Measurements from ENCODE around the gene CTNS.

The CTNS gene

DNA sequence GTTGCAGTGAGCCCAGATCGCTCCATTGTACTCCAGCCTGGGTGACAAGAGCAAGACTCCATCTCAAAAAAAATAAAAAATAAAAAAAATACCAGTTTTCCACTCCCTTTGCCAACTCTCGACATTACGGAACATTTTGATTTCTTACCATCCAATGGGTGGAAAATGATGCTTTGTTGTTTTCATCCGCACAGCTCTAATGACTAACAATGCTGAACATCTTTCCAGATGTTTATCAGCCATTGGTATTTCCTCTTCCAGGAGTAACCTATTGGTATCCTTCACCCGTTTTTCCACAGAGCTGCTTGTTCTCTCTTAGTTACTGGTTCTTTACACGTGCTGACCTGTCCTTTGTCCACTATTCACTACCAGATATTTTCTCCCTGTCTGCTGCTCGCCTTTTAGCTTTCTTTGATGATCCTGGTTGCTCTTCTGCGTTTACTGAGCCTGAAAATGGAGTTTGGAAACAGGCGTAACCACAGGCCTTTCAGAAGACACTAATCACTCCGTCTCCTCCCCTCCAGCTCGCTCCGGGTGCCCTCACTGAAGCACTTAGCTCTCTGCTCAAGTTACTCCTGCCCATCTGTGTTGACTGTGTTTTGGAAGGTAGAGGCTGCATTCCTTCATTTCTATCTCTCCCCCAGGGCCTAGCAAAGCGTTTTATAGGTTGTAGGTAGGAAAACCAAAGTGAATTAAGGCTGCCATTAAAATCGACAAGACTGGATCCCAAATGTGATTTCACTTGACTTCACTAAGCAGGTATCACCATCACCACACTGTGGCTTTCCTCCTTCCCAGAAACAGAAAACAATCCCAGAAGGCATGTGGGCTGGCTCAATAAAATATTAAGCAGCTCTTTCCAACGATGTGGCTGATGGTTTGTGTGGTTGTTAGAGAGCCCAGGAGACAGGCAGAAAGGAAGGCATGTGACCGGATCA lies 9.5 kb upstream of the CTNS start:
- peak; percentile 33 for DNase-seq (ENCODE audit: low spot score)

DNA sequence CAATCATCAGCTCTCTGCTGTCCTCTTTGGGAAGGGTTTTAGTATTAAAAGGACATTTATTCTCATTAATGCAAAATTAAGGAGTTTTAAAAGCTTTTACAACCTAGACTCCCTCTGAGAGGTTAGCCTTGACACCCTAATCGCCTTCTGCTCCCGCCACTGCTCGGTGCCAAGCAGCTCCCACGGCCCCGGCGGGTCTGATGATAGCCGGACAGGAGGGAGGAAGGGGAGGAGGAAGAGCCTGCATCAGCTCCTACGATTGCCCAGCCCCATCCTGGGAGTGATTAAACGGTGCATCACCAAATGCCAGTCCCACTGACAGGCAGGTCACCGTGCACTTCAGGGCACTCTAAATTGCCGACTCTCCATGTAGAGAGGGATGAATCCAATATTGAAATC lies 8.8 kb upstream of the CTNS start:
- no peak for DNase-seq (ENCODE audit: low spot score)

DNA sequence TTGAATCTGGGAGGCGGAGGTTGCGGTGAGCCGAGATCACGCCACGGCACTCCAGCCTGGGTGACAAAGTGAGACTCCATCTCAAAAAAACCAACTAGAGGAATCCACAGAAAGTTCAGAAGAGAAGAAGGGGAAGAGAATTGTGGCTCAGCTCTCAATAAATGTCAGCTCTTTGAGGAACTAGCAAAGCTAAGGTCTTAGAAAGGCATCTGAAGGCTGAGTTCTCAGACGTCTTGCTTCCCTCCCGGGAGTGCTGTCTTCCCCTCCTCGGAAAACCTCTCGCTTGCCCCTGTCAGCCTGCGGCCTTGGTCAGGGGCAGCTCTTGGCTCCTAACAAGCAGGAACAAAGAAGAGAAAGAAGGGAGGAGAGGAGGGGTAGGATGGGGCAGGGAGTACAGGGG lies 5.8 kb upstream of the CTNS start:
- no peak for DNase-seq (ENCODE audit: low spot score)

DNA sequence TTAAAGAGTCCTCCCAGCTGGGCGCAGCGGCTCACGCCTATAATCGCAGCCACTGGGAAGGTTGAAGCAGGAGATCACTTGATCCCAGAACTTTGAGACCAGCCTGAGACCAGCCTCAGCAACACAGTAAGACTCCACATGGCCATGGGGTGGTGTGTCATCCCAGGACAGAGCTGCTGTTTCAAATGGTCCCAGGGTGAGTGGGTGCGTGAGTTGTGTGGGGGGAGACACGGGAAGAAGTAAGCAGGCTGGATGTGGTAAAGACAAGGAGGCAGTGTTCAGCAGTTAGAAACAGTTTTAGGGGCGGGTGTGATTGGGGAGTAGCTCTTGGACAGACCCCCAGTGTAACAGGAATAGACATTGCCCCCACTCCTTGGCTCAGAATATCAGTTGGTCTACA lies 4.3 kb upstream of the CTNS start:
- DNase-seq (ENCODE audit: low spot score) = no peak

DNA sequence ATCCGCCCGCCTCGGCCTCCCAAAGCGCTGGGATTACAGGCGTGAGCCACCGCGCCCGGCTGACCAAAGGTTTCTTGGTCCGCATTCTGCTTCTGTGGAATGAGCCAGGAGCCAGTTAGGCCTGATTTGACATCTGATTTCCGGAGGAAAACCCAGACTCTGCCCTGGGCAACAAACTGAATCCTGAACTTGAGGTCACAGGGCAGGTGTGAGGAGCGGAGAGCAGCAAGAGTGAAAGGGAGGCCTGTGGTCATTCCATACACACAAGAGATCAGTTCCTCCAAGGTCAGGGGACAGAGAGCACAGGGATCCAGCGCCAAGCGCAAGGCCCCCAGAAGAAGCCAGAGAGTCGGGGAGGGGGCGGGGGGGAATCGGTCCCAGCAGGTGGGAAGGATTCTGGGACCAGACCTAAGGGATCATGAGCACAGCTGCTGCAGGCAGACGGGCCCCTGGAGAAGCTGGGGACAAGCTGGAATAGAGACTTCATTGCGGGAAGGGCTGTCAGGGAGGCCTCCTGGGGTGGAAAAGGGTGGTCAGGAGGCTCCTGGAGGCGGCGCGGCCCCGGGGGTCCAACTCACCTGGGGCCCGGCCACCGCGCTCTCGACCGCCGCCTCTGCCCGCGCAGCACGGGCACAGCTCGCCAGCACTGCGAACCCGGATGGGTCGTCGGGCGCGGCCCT lies 946 bp upstream of the CTNS start:
- no peak for DNase-seq (ENCODE audit: low spot score)

DNA sequence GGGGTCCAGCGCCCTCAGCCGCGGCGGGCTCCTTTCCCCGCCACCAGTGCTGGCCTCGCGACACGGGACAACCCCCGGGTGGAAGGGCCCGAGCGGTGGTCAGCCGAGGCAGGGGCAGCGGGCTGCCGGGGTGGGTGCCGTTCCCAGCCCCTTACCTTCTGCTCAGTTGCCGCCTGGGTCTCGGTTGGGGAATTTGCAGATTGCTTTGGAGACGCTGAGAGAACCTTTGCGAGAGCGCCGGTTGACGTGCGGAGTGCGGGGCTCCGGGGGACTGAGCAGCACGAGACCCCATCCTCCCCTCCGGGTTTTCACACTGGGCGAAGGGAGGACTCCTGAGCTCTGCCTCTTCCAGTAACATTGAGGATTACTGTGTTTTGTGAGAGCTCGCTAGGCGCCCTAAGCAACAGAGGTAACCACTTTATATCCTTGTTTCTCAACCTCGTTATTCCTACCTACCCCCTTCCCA lies 381 bp downstream of the CTNS start:
- peak; percentile 21 for DNase-seq (ENCODE audit: low spot score)

DNA sequence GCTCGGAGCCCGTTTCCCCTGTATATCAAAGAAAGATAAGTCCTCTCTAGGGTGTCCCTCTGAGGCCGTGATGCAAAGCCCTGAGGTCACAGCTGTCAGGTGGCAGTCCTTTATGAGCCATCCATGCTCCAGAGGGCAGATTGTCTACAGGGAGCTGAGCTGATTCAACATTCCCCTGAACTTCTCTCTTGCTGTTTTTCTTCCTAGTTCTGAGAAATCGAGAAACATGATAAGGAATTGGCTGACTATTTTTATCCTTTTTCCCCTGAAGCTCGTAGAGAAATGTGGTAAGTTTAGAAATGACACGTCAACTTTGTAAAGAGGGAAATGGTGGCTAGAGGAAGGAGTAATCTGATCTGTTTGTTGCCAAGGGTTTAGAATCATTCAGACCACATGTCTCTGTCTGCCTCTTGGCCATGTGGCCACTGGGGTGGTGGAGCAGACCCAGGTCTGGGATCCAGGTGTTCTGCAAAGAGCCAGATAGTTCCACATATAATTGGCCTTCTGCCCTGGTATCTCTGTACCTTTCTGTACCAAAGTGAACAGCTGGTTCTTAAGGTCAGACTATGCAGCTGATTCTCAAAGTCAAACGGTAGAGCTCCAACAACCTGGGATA lies 3.5 kb downstream of the CTNS start:
- no peak for DNase-seq (ENCODE audit: low spot score)

DNA sequence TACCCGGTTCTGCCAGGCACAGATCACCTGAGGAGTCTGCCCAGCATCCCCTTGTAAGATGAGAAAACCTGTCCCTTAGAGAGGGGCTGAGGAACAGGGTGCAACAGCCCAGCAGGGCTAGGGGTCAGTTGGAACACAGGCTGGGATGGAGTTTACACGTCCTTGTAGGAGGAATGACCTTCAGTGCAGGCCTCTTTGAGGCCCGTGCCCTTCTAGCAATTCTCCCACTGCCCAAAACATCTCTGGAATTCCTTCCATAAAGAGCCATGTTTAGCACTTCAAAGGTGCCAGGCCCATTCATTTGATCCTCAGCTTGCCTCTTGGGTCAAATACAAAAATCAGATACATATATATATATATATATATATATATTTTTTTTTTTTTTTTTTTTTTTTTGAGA lies 4.5 kb downstream of the CTNS start:
- DNase-seq (ENCODE audit: low spot score) = no peak

DNA sequence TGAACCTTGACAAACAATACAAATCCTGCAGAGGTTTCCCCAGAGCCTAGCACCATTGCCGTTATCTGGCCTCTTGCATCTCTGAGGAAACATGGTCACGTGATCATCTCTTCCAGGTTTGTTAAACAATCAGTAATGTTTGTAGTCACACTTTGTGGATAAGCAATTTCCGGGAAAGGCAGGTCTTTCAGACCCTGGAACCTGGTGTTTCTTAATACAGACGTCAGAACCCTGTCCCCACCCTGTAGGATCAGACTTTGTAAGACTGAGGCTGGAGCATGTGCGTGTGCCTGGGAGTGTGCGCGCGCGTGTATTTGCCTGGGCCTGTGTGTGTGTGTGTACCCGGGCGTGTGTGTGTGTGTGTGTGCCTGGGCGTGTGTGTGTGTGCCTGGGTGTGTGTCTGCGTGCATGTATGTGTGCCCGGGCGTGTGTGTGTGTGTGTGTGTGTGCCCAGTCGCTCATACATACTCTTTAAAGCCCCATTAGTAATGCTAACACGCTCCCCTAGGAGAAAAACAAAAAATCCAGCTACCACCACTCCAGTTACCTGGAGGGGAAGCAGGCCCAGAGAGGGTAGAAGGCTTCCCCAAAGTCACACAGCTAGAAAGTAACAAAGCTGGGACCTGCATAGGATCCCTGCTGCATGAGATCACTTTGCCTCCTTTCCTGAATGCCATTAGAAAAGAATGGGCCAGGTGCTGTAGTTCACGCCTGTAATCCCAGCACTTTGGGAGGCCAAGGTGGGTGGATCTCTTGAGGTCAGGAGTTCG lies 5.3 kb downstream of the CTNS start:
- no peak for DNase-seq (ENCODE audit: low spot score)

DNA sequence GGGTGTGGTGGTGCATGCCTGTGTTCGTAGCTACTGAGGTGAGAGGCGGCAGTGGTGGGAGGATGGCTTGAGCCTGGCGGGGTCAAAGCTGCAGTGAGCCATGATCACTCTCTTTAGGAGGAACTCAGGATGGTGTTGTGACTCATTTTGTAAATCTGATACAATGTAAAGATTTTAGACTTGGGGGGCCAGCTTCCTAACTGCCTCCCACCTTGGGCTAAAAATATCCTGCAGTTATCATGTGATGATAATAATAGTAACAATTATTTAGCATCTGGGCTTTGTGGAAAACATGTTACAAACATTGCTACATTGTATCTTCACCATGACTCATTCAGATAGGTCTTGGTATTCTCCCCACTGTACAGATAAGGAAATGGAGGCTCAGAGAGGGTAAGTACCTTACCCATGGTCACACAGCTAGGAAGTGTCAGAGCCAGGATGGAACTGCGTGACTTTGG lies 7.4 kb downstream of the CTNS start:
- DNase-seq (ENCODE audit: low spot score) = no peak

DNA sequence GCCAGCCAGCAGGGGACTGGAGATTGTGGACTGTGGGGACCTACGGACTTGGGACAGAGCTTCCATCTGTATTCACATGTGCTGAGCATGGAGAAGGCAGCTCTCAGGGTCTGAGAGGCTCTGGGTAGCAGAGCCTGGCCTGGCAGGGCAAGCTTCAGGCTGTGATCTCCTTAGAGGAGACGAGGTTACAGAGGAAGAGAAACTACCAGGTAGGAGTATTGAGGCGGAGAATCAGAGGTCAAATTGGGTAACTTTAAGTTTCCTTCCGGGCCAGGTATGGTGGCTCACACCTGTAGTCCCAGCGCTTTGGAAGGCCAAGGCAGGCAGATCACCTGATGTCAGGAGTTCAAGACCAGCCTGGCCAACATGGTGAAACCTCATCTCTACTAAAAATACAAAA lies 8.8 kb downstream of the CTNS start:
- DNase-seq (ENCODE audit: low spot score) = no peak

DNA sequence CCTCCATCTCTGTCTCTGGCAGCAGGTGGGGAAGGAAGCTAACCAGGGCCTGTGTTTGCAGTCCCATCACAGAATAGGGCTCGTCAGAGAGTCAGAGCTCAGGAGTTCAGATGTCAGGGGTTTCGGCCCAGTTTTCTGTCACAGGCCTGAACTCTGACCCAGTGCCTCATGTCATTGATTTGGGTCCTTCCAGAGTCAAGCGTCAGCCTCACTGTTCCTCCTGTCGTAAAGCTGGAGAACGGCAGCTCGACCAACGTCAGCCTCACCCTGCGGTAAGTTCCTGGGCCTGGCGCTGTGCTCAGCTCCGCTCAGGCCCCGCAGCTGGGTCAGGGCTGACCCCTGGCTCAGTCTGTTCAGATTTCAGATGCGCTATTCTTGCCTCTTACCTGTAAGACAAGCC lies 10.7 kb downstream of the CTNS start:
- DNase-seq (ENCODE audit: low spot score) = no peak

DNA sequence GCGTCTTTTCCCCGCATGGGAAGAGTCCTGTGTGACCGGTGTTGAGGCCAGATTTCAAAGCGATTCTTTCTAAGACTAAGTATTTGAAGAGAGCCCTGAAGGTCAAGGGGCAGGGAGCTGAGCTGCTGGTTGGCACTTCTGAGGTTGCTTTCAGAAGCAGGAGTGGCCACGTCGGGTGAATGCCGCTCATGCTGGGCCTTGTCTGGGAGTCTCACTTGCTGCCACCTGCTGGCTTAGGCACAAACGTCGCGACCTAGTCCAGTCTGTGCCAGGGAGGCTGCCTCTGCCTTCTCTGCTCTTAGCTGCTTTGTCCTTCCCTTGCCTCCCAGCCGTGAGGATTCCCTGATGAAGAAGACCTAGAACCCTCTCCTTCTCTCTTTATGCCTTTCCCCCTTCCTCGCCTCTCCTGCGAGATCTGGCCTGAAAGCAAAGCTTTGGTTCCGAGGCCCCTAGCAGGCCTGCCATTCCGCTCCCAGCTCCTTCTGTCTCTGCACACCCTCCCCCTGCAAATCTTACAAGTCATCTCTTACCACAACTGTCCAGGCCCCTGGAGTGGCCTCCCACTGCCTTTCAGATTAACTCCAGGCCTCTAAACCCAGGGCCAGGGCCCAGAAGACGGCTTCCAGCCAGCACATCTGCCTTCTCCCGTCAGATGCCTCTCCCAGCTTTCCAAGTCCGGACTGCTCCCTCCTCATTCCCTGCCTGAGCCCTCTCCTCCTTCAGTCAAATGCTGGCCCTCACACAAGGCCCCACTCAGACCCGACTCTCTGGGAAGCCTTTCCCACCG lies 11.4 kb downstream of the CTNS start:
- DNase-seq (ENCODE audit: low spot score) = peak; percentile 77

DNA sequence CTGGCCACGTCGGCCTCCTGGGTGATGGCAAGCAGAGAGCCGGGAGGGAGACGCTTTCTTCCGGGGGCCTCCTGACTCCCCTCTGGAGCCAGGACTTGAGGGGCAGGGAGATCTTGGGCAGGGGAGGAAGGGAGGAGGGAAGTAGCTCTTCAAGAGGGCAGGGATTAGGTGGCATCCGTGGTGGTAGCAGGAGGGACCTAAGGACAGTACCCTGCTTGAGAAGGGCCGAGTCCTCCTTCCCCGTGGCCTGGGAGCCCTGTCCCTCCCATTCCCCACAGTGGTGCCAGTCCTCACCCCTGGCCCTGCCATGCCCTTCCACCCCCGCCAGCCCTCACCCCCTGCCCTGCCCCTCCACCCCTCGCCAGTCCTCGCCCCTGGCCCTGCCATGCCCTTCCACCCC lies 19.2 kb downstream of the CTNS start:
- no peak for DNase-seq (ENCODE audit: low spot score)

DNA sequence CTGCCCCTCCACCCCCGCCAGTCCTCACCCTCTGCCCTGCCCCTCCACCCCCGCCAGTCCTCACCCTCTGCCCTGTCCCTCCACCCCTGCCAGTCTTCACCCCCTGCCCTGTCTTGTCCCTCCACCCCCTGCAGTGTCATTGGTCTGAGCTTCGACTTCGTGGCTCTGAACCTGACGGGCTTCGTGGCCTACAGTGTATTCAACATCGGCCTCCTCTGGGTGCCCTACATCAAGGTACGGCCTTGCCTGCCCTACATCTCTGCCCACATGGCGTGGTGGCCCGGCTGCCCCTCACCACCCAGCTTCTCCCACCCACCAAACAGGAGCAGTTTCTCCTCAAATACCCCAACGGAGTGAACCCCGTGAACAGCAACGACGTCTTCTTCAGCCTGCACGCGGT lies 19.8 kb downstream of the CTNS start:
- no peak for DNase-seq (ENCODE audit: low spot score)

DNA sequence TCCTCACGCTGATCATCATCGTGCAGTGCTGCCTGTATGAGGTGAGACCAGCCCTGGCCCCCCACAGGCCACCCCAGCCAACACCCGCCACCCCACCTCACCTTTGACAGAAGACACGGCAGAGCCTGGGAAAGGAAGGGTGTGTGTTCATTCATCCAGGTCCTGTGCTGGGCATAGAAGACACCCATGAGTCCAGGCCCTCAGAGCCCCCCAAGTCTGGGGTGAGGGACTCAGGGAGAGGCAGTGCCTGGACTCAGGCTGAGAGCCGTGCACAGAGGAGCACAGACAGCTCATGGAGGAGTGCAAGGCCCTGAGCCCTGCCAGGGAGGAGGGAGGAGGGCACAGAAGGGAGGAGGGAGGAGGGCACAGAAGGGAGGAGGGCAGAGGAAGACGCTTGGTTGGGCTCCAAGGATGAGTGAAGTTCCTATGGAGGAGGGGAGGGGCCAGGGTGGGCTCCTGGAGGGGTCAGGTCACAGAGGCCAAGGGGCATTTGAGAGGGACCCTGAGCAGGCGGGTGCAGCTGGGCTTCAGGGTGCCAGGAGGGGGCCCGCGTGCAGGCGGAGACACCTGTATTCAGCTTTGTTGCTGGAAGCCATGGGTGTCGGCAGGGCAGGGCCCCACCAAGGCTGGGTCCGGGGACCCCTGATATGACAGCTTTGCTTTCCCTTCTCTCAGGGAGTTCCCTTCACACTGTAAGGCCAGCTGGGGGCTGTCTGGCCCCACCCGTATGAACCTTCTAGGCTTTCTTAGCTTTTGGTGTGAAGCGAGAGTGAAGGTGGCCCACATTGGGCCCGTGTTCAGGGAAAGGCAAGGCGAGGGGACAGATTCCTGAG lies 20.4 kb downstream of the CTNS start:
- DNase-seq (ENCODE audit: low spot score) = no peak

DNA sequence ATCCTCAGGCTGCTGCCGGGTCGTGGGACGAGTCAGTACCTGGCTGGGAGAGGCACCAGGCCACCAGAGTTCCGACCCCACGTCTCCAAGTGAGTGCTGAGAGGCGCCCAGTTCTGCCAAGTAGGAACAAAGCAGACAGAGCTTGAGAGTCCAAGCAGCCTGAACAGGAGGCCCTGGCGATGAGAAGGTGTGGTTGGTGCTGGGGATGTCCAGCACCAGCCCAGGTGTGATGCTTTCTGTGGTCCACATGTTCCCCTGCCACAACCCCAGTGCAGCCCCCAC lies 21.0 kb downstream of the CTNS start:
- DNase-seq (ENCODE audit: low spot score) = no peak

DNA sequence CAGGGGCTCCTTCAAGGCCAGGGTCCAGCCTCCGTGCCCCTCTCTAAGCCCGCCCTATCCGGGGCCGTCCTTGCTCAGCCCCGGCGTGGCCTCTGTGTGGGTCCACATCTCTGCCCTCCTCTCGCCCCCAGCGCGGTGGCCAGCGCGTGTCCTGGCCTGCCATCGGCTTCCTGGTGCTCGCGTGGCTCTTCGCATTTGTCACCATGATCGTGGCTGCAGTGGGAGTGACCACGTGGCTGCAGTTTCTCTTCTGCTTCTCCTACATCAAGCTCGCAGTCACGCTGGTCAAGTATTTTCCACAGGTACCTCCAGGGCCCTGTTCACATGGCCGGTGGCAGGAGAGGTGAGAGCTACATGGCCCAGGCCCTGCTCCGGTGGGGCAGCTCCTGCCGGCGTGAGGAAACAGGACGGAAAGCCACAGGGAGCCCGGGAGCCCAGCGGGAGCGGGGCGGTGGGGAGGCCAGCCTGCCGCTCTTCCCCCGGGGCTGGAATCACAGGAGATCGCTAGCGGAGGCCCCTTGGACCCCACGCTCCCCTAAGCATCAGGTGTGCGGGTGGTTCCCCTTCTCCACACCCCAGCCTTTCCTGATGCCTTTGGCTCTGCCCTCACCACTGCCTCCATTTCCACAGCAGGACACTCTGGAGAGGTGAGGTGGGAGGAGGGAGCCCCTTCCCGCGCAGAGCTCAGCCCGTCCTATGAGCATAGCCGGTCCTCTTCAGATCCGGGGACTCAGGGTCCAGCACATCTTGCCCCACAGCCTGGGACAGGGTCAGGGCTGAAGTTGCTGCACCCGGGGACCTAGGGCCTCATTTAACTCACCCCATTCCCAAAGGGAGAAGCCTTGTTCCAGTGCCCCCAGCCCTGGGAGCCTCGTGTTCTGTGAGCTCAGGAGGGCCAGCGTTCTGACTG lies 21.6 kb downstream of the CTNS start:
- DNase-seq (ENCODE audit: low spot score) = no peak

DNA sequence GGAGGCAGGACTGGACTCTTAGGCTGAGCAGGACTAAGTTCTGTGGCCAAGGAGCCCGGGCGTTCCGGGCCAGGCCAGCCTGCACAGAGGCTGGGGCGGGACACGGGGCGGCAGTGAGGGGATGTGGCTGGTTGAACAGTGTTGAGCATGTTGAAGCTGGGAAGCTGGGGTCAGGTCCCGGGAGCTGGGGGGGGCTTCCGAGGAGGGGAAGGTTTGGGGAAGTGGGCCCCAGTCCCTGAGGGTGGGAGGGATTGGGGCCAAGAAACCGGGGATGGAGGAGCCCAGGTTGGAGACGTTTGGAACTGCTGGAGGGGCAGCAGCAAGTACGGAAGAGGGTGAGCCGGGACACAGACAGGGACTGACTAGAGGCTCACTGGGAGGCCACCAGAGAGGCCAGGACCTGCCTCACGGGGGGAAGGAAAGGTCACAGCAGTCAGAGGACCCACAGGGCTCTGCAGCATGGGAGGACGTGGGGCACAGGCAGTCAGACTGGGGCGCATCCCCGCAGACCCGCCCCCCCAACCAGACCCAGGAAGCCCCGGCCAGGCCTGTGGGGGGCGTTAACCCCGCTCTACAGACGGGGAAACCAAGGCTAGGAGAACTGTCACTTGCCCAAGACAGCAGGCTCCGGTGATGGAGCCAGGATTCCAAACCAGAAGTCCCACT lies 22.4 kb downstream of the CTNS start:
- no peak for DNase-seq (ENCODE audit: low spot score)
